ENCODE data around the gene WNT5A. TPM values are rescaled to one million over a fixed set of nuclear protein-coding genes. Genes with fewer than 3 reads are reported as not detected.

The WNT5A gene
- total and polyA plus RNA-seq, 9 of the 15 experiments (the other 6 are each of a cell fraction or from before 2014, with no cell fraction given) = 0.11 TPM; not detected in 8

DNA sequence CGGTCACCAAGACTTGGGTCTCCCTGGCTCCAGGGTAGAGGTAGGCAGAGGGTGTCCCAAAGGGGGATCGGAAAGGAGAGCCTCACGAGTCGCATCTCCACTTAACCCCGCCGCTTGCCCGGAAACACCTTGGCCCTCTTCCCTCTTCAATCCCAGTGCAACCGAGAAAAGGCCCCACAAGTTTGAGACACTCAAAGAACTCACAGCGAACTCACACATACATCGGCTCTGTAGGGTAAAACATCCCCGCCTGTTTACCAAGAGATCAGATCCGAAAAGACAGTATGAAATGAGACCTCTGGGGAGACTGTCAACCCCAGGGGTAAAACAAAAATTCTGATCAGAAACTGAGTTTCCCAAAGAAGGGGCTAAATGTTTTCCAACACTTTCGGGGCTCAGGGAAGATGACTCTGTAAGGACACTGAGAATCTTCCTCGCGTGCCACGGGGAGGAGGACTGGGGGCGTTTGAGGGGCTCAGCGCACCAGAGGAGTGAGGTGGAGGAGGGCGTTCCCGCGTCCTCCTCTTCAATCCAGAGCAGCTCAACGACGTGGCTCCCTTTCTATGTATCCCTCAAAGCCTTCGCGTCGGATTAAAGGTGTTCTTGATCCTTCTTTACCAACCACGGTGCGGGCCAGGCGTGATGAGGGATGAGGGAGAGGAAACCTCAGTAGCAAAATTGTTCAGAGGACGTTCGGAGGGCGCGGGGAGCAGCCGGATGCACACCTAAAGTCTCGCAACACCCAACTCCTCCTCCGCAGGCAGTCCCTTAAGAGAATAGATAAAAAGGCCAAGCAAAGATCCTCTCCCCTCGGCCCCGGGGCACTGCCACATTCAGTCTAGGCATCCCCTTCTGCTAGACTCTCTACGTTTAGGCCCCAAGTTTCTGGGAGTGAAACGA lies 3.7 kb downstream of the WNT5A start:
- Histone ChIP-seq H3K4me3 (no peak overlapping the region), H2AFZ (ENCODE audit: low read depth, low read length) (no peak overlapping the region), H3K79me2 (ENCODE audit: control insufficient read depth, insufficient read depth, low read length) (no peaks in the 10 kb centered on the region), H3K36me3 (ENCODE audit: control insufficient read depth, insufficient read depth, low read length) (no peaks in the 10 kb centered on the region), H3K4me2 (ENCODE audit: insufficient read depth, low read length) (no peak overlapping the region), H3K9me1 (ENCODE audit: control insufficient read depth, insufficient read depth, low read length) (no peaks in the 10 kb centered on the region), H3K9me3 (replicated peaks; ENCODE audit: control insufficient read depth, insufficient read depth, low read depth, low read length) (no peaks in the 10 kb centered on the region), H3K4me1 (replicated peaks in 1 of 2; ENCODE audit: control insufficient read depth in 2 of 2, insufficient read depth in 2 of 2, low read length in 2 of 2) (peaks cover 0 to 3% of the 10 kb centered on the region in 2 experiments; a peak in 1 of 5 replicates), H4K20me1 (replicated peaks; ENCODE audit: control insufficient read depth, insufficient read depth, low read length) (no peaks in the 10 kb centered on the region), H3K27ac (ENCODE audit: extremely low read depth, low read depth, low read length) (no peak overlapping the region), H3K9ac (ENCODE audit: insufficient read depth in 1 of 2, low read depth in 2 of 2, low read length in 2 of 2) (no peak overlapping the region), H3K27me3 (ENCODE audit: control insufficient read depth in 2 of 2, insufficient read depth in 2 of 2, low read length in 2 of 2) (peaks cover 2 to 47% of the 10 kb centered on the region in 2 experiments; a peak in 3 of 5 replicates)
- intact Hi-C loops (cut with micrococcal nuclease) = loop anchor here (10.0 kb wide), 1 partner anchor 261 kb away; no protein-coding TSS in a partner anchor
- FAIRE-seq (no peak), ATAC-seq (no peak), DNase-seq (ENCODE audit: extremely low read depth in 1 of 4, low spot score in 3 of 4) (no peak)
- in situ Hi-C loops (cut with MboI) = no loop called here
- TF ChIP-seq ZFP36 (IDR thresholded peaks at IDR 0.05; ENCODE audit: low read depth, low read length, partially characterized antibody) = no peak
- WGBS (ENCODE audit: insufficient coverage, low coverage, missing lambda C conversion rate) = 2% methylated on average over 22 of the region's 40 CpGs
- BruUV-seq (replicated peaks) = no TSS peak
- CTCF ChIA-PET (ENCODE audit: low intra/inter-chr PET ratio) = no interaction called here
- POLR2A ChIA-PET = no interaction called here

DNA sequence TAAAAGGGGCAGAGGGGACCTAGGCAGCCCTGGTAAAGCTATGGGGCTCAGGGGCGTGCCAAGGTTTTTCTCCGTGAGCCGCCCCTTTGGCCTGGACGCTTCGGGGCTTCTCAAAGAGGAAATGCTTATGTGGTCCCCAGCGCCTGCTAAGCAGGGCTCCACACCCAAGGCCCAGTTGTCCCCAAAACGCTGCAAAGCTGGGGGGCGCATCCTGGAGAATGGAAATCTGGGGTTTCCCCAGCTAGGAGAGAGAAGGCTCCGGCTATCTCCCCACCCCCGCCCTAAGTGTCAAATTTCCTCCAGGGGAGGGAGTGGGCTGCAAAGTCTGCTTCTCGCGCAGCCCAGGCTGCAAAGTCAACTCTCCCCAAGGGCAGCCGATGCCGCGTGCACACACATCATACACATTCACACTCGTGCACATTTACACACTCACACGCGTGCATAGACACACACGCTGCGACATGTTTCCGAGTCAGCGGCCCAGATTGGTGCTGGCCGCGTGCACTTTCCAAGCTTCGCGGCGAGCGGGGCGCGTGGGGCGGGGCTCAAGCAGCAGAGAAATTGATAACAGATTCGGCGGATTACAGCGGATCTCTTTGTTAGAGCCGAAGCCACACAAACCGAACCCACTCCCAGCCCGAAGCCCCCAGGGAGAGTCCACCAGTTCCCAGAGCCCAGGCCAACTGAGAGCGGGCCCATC lies 4.5 kb downstream of the WNT5A start:
- Histone ChIP-seq H3K27me3 (ENCODE audit: control insufficient read depth in 2 of 2, insufficient read depth in 2 of 2, low read length in 2 of 2) (peaks cover 2 to 47% of the 10 kb centered on the region in 2 experiments; a peak in 3 of 5 replicates), H3K9me3 (replicated peaks; ENCODE audit: control insufficient read depth, insufficient read depth, low read depth, low read length) (no peaks in the 10 kb centered on the region), H4K20me1 (replicated peaks; ENCODE audit: control insufficient read depth, insufficient read depth, low read length) (no peaks in the 10 kb centered on the region), H2AFZ (ENCODE audit: low read depth, low read length) (no peak overlapping the region), H3K4me2 (ENCODE audit: insufficient read depth, low read length) (no peak overlapping the region), H3K36me3 (ENCODE audit: control insufficient read depth, insufficient read depth, low read length) (no peaks in the 10 kb centered on the region), H3K9ac (ENCODE audit: insufficient read depth in 1 of 2, low read depth in 2 of 2, low read length in 2 of 2) (no peak overlapping the region), H3K4me1 (replicated peaks in 1 of 2; ENCODE audit: control insufficient read depth in 2 of 2, insufficient read depth in 2 of 2, low read length in 2 of 2) (peaks cover 0 to 3% of the 10 kb centered on the region in 2 experiments; a peak in 1 of 5 replicates), H3K4me3 (no peak overlapping the region), H3K79me2 (ENCODE audit: control insufficient read depth, insufficient read depth, low read length) (no peaks in the 10 kb centered on the region), H3K9me1 (ENCODE audit: control insufficient read depth, insufficient read depth, low read length) (no peaks in the 10 kb centered on the region), H3K27ac (ENCODE audit: extremely low read depth, low read depth, low read length) (no peak overlapping the region)
- ATAC-seq (no peak), FAIRE-seq (no peak), DNase-seq (ENCODE audit: extremely low read depth in 1 of 4, low spot score in 3 of 4) (no peak)
- ChIA-PET POLR2A (no interaction called here), CTCF (ENCODE audit: low intra/inter-chr PET ratio) (no interaction called here)
- in situ Hi-C loops (cut with MboI) = no loop called here
- BruUV-seq (replicated peaks) = no TSS peak
- 2% methylated on average over 21 of the region's 38 CpGs for WGBS (ENCODE audit: insufficient coverage, low coverage, missing lambda C conversion rate)
- intact Hi-C loops (cut with micrococcal nuclease) = loop anchor here (10.0 kb wide), 1 partner anchor 262 kb away; no protein-coding TSS in a partner anchor
- TF ChIP-seq, protein P1, sequence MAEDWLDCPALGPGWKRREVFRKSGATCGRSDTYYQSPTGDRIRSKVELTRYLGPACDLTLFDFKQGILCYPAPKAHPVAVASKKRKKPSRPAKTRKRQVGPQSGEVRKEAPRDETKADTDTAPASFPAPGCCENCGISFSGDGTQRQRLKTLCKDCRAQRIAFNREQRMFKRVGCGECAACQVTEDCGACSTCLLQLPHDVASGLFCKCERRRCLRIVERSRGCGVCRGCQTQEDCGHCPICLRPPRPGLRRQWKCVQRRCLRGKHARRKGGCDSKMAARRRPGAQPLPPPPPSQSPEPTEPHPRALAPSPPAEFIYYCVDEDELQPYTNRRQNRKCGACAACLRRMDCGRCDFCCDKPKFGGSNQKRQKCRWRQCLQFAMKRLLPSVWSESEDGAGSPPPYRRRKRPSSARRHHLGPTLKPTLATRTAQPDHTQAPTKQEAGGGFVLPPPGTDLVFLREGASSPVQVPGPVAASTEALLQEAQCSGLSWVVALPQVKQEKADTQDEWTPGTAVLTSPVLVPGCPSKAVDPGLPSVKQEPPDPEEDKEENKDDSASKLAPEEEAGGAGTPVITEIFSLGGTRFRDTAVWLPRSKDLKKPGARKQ (CRISPR knock-in tag; IDR thresholded peaks at IDR 0.05) = no peak
- TF ChIP-seq ILF3 (IDR thresholded peaks at IDR 0.05; ENCODE audit: borderline replicate concordance) (no peak), NUFIP1 (IDR thresholded peaks at IDR 0.05; ENCODE audit: partially characterized antibody) (no peak), STAT5B (CRISPR knock-in tag; IDR thresholded peaks at IDR 0.05) (no peak), ZSCAN29 (IDR thresholded peaks at IDR 0.05) (no peak), RBM14 (IDR thresholded peaks at IDR 0.05; ENCODE audit: borderline replicate concordance, insufficient read depth, low read depth, low read length) (no peak)
- TF ChIP-seq, protein P2, sequence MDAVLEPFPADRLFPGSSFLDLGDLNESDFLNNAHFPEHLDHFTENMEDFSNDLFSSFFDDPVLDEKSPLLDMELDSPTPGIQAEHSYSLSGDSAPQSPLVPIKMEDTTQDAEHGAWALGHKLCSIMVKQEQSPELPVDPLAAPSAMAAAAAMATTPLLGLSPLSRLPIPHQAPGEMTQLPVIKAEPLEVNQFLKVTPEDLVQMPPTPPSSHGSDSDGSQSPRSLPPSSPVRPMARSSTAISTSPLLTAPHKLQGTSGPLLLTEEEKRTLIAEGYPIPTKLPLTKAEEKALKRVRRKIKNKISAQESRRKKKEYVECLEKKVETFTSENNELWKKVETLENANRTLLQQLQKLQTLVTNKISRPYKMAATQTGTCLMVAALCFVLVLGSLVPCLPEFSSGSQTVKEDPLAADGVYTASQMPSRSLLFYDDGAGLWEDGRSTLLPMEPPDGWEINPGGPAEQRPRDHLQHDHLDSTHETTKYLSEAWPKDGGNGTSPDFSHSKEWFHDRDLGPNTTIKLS (IDR thresholded peaks at IDR 0.05; ENCODE audit: borderline replicate concordance, low read depth) = no peak

Data from K562 (cell line).